HepG2 (cell line): ENCODE data around the gene IZUMO4. TPM values are rescaled to one million over a fixed set of nuclear protein-coding genes. Genes with fewer than 3 reads are reported as not detected.
A peak's percentile ranks its signal among the peaks of the same experiment; 100 is the strongest.

Experiments used
- EED ChIP-seq: sonication (generic); formaldehyde crosslinking; IDR thresholded peaks from 2 replicates; pipeline ENCODE4 v1.5.0; 2020; ENCODE audit warnings: mild to moderate bottlenecking, missing genetic modification reagents
- FOXP4 ChIP-seq: sonication (generic); formaldehyde crosslinking; IDR thresholded peaks from 2 replicates; pipeline ENCODE4 v1.4.0; 2020; ENCODE audit warnings: missing genetic modification reagents
- IKZF1 ChIP-seq: fragments of 450-650 bp; IDR thresholded peaks from 2 replicates; pipeline ENCODE4 v1.7.1; 2016
- MTF1 ChIP-seq: sonication (generic); formaldehyde crosslinking; IDR thresholded peaks from 2 replicates; pipeline ENCODE4 v1.5.0; 2020; ENCODE audit warnings: missing genetic modification reagents
- NCOA2 ChIP-seq: sonication (generic); formaldehyde crosslinking; IDR thresholded peaks from 2 replicates; pipeline ENCODE4 v1.8.0; 2022; ENCODE audit warnings: inconsistent platforms
- NFYB ChIP-seq: sonication (generic); formaldehyde crosslinking; IDR thresholded peaks from 2 replicates; pipeline ENCODE4 v1.4.0; 2020; ENCODE audit warnings: missing genetic modification reagents
- RBFOX2 ChIP-seq: fragments of 200-400 bp; formaldehyde crosslinking; IDR thresholded peaks from 2 replicates; pipeline ENCODE4 v1.6.1; 2017; ENCODE audit warnings: low read depth, mild to moderate bottlenecking, low read length
- SALL1 ChIP-seq: sonication (generic); formaldehyde crosslinking; IDR thresholded peaks from 2 replicates; pipeline ENCODE4 v1.8.0; 2022; ENCODE audit warnings: mild to moderate bottlenecking, missing genetic modification reagents
- SMYD3 ChIP-seq: sonication (generic); formaldehyde crosslinking; IDR thresholded peaks from 2 replicates; pipeline ENCODE4 v1.8.1; 2023; ENCODE audit warnings: mild to moderate bottlenecking, missing genetic modification reagents
- SNAI1 ChIP-seq: sonication (generic); formaldehyde crosslinking; IDR thresholded peaks from 2 replicates; pipeline ENCODE4 v1.5.0; 2020; ENCODE audit warnings: mild to moderate bottlenecking, missing genetic modification reagents, borderline replicate concordance
- ZBTB38 ChIP-seq: sonication (generic); formaldehyde crosslinking; IDR thresholded peaks from 2 replicates; pipeline ENCODE4 v1.5.1; 2020; ENCODE audit warnings: mild to moderate bottlenecking, missing genetic modification reagents
- ZBTB7A ChIP-seq: sonication (generic); formaldehyde crosslinking; IDR thresholded peaks from 2 replicates; pipeline ENCODE4 v1.8.0; 2022; ENCODE audit warnings: mild to moderate bottlenecking, missing genetic modification reagents
- ZMYM3 ChIP-seq: sonication (generic); formaldehyde crosslinking; IDR thresholded peaks from 2 replicates; pipeline ENCODE4 v1.5.1; 2020; ENCODE audit warnings: mild to moderate bottlenecking, missing genetic modification reagents
- ZNF274 ChIP-seq: sonication (generic); formaldehyde crosslinking; IDR thresholded peaks from 2 replicates; pipeline ENCODE4 v1.5.1; 2020; ENCODE audit warnings: mild to moderate bottlenecking, missing genetic modification reagents
- ZNF318 ChIP-seq: sonication (generic); formaldehyde crosslinking; IDR thresholded peaks from 2 replicates; pipeline ENCODE4 v1.4.0; 2020; ENCODE audit warnings: mild to moderate bottlenecking, missing genetic modification reagents
- ZNF616 ChIP-seq: sonication (generic); formaldehyde crosslinking; IDR thresholded peaks from 2 replicates; pipeline ENCODE4 v1.5.0; 2020; ENCODE audit warnings: low read depth, mild to moderate bottlenecking, missing genetic modification reagents
- ZNF678 ChIP-seq: sonication (generic); formaldehyde crosslinking; IDR thresholded peaks from 2 replicates; pipeline ENCODE4 v1.4.0; 2020; ENCODE audit warnings: mild to moderate bottlenecking, missing genetic modification reagents
- ZNF7 ChIP-seq: IDR thresholded peaks from 2 replicates; pipeline ENCODE4 v1.6.1; 2016; ENCODE audit warnings: missing biosample characterization, missing genetic modification reagents
- ZNF883 ChIP-seq: sonication (generic); formaldehyde crosslinking; IDR thresholded peaks from 2 replicates; pipeline ENCODE4 v1.5.1; 2020; ENCODE audit warnings: mild to moderate bottlenecking, missing genetic modification reagents; ENCODE audit errors: not compliant biosample characterization
- polyA plus RNA-seq, 8 experiments: library from polyadenylated mRNA; depleted of rRNA in 3 of 8; stranded (reverse) in 7 of 8; unstranded in 1 of 8; fragments of >200 nt; fragmentation: Illumina TruSeq in 4 of 8; extraction: Trizol in 4 of 8; gene quantifications; 2 replicates each; pipeline versions ENCODE4 v1.2.1 to v1.2.3, GENCODE V29; 2011 to 2016; ENCODE audit warnings: low read depth in 4 of 8, missing spikeins in 1 of 8, mixed read lengths in 1 of 8; ENCODE audit not compliant: insufficient read depth in 1 of 8
- total RNA-seq, 5 experiments: library from RNA; depleted of rRNA; stranded (reverse); fragments of >200 nt; fragmentation: Illumina TruSeq; extraction: Trizol; gene quantifications; 2 replicates each; pipeline ENCODE4 v1.2.3, GENCODE V29; 2016; ENCODE audit warnings: low read depth in 1 of 5

IZUMO4 gene
- total and polyA plus RNA-seq, 2 of the 13 experiments (the other 11 are each of a cell fraction or from before 2014, with no cell fraction given) = 0.77 to 3.9 TPM

- TF ChIP-seq SNAI1 (CRISPR knock-in tag) (no peak), IKZF1 (no peak), ZBTB38 (no peak), NFYB (CRISPR knock-in tag) (no peak), SALL1 (CRISPR knock-in tag) (peak; percentile 61; the same call in 1 of the 2 replicates), ZNF274 (CRISPR knock-in tag) (0 out of 2 replicates have a peak, but pooled peaks have one; percentile 27), EED (no peak), ZNF616 (CRISPR knock-in tag) (no peak), ZNF318 (CRISPR knock-in tag) (no peak), ZNF883 (CRISPR knock-in tag) (no peak), NCOA2 (CRISPR knock-in tag) (no peak), ZBTB7A (CRISPR knock-in tag) (peak; percentile 22), ZNF678 (no peak), RBFOX2 (peak; percentile 38; the same call in 1 of the 2 replicates), MTF1 (CRISPR knock-in tag) (no peak), FOXP4 (CRISPR knock-in tag) (peak; percentile 46; the same call in 1 of the 2 replicates), ZMYM3 (CRISPR knock-in tag) (no peak), ZNF7 (CRISPR knock-in tag) (no peak), SMYD3 (CRISPR knock-in tag) (no peak)
Observed at GRCh38 chr19:2049741-2050348, 46.9 kb upstream of the IZUMO4 start (continued).
